Left lung (tissue), 10 donors: ENCODE results near the gene ADD2. TPM values are rescaled to one million over a fixed set of nuclear protein-coding genes. Genes with fewer than 3 reads are reported as not detected.
A peak's percentile ranks its signal among the peaks of the same experiment; 100 is the strongest.

Source experiments
- ATAC-seq: fragments of 200-7000 bp; cut with Tn5 transposase; one replicate; pipeline ENCODE4 v1.9.1; 2020; ENCODE audit warnings: moderate library complexity
- DNase-seq, 4 donors: peaks; one replicate each; pipeline ENCODE4 v3.0.0-alpha.2; 2013 to 2020
- H3K27ac ChIP-seq, 2 donors: fragments of 200-600 bp; sonication (generic) in 1 of 2; one replicate each; pipeline versions ENCODE4 v1.5.0 to v1.8.0; 2020 to 2021
- H3K27me3 ChIP-seq, 2 donors: fragments of 200-600 bp; sonication (generic) in 1 of 2; one replicate each; pipeline versions ENCODE4 v1.5.0 to v1.8.0; 2020 to 2021
- H3K36me3 ChIP-seq, 2 donors: fragments of 200-600 bp; sonication (generic) in 1 of 2; one replicate each; pipeline versions ENCODE4 v1.5.0 to v1.8.0; 2020 to 2021
- H3K4me1 ChIP-seq, 2 donors: fragments of 200-600 bp; one replicate each; pipeline ENCODE4 v1.8.0; 2021
- H3K4me3 ChIP-seq, 2 donors: fragments of 200-600 bp; sonication (generic) in 1 of 2; one replicate each; pipeline versions ENCODE4 v1.5.0 to v1.8.0; 2020 to 2021; ENCODE audit warnings: mild to moderate bottlenecking in 1 of 2
- H3K9me3 ChIP-seq, 2 donors: fragments of 200-600 bp; sonication (generic) in 1 of 2; one replicate each; pipeline versions ENCODE4 v1.5.0 to v1.8.0; 2020 to 2021
- CTCF ChIP-seq, 2 donors: fragments of 200-600 bp; sonication (generic) in 1 of 2; IDR thresholded peaks; one replicate each; pipeline versions ENCODE4 v1.5.0 to v1.8.0; 2021; ENCODE audit warnings: antibody characterized with exemption in 2 of 2
- intact Hi-C, 2 donors: fragments of 100-400 bp; cut with DNase I; formaldehyde crosslinking; loops; one replicate each; pipeline versions ENCODE4 v1.11.2 to v1.14.2; 2022
- polyA plus RNA-seq, 6 donors: library from polyadenylated mRNA; unstranded; fragments of 120-200 nt; gene quantifications; one replicate each; pipeline ENCODE4 v1.2.1, GENCODE V29; 2013; ENCODE audit not compliant: insufficient read length in 6 of 6
- total RNA-seq, 2 donors: library from RNA; stranded (reverse); fragmentation: NEBNext Ultra II Directional; extraction: Animal tissue kit (Norgen Biotek cat#: 25700); gene quantifications; one replicate each; pipeline ENCODE4 v1.2.1, GENCODE V29; 2021
- donor health status: DM: no; HTN: yes; CAD: no.
- donor health status: DM: no; HTN: no; CAD: no.

Gene ADD2
- total and polyA plus RNA-seq, 8 donors, result 0.92 to 12.2 (median 6.5) TPM

- H3K36me3 ChIP-seq, result no peaks in the 10 kb centered on the region
- DNase-seq (peak in 2 of 4 donors; percentile 18 to 51), ATAC-seq (no peak)
- no peaks in the 10 kb centered on the region for H3K9me3 ChIP-seq
- no peak for TF ChIP-seq CTCF (IDR thresholded peaks at IDR 0.05)
- peaks cover 0 to 77% of the 10 kb centered on the region in 2 donors for H3K27me3 ChIP-seq
- no peak overlapping the region for H3K4me3 ChIP-seq
- intact Hi-C loops, result no loop called here
- no peaks in the 10 kb centered on the region for H3K4me1 ChIP-seq
- H3K27ac ChIP-seq, result no peak overlapping the region
These were observed 15.6 kb downstream of the ADD2 start for GRCh38 chr2:70752396-70752795.

GRCh38 chr2:70751881-70752280, 16.1 kb downstream of the ADD2 start:
- no peaks in the 10 kb centered on the region for H3K9me3 ChIP-seq
- H3K27ac ChIP-seq, result no peak overlapping the region
- H3K4me1 ChIP-seq, result no peaks in the 10 kb centered on the region
- H3K4me3 ChIP-seq, result no peak overlapping the region
- intact Hi-C loops, result no loop called here
- ATAC-seq, result no peak
- H3K36me3 ChIP-seq, result no peaks in the 10 kb centered on the region
- peaks cover 0 to 75% of the 10 kb centered on the region in 2 donors for H3K27me3 ChIP-seq
- no peak for TF ChIP-seq CTCF (IDR thresholded peaks at IDR 0.05)
- DNase-seq, result peak in 2 of 4 donors; percentile 37 to 41

GRCh38 chr2:70750320-70750719, 17.7 kb downstream of the ADD2 start:
- peaks cover 0 to 61% of the 10 kb centered on the region in 2 donors for H3K27me3 ChIP-seq
- no peaks in the 10 kb centered on the region for H3K9me3 ChIP-seq
- H3K36me3 ChIP-seq, result no peaks in the 10 kb centered on the region
- no peak for ATAC-seq
- H3K4me1 ChIP-seq, result no peaks in the 10 kb centered on the region
- no peak overlapping the region for H3K27ac ChIP-seq
- TF ChIP-seq CTCF (IDR thresholded peaks at IDR 0.05), result no peak
- no peak overlapping the region for H3K4me3 ChIP-seq
- no peak for DNase-seq
- intact Hi-C loops, result no loop called here

GRCh38 chr2:70748002-70748784, 19.8 kb downstream of the ADD2 start:
- intact Hi-C loops, result no loop called here
- Histone ChIP-seq H3K27me3 (peaks cover 0 to 40% of the 10 kb centered on the region in 2 donors), H3K9me3 (no peaks in the 10 kb centered on the region), H3K27ac (no peak overlapping the region), H3K36me3 (no peaks in the 10 kb centered on the region), H3K4me1 (no peaks in the 10 kb centered on the region), H3K4me3 (no peak overlapping the region)
- TF ChIP-seq CTCF (IDR thresholded peaks at IDR 0.05), result no peak
- ATAC-seq (no peak), DNase-seq (no peak)

- intact Hi-C loops, result no loop called here
- Histone ChIP-seq H3K4me1 (no peaks in the 10 kb centered on the region), H3K27ac (no peak overlapping the region), H3K9me3 (no peaks in the 10 kb centered on the region), H3K4me3 (no peak overlapping the region), H3K27me3 (peaks cover 0 to 39% of the 10 kb centered on the region in 2 donors), H3K36me3 (no peaks in the 10 kb centered on the region)
- no peak for ATAC-seq
- no peak for TF ChIP-seq CTCF (IDR thresholded peaks at IDR 0.05)
- no peak for DNase-seq
These were observed 20.7 kb downstream of the ADD2 start for GRCh38 chr2:70747284-70747683.
